ENCODE data around the gene RPL41. TPM values are rescaled to one million over a fixed set of nuclear protein-coding genes. Genes with fewer than 3 reads are reported as not detected.
A peak's percentile ranks its signal among the peaks of the same experiment; 100 is the strongest.

Gene RPL41
- polyA plus RNA-seq, 1 of the 3 experiments (the other 2 are of a cell fraction) = 12,464 TPM

DNA sequence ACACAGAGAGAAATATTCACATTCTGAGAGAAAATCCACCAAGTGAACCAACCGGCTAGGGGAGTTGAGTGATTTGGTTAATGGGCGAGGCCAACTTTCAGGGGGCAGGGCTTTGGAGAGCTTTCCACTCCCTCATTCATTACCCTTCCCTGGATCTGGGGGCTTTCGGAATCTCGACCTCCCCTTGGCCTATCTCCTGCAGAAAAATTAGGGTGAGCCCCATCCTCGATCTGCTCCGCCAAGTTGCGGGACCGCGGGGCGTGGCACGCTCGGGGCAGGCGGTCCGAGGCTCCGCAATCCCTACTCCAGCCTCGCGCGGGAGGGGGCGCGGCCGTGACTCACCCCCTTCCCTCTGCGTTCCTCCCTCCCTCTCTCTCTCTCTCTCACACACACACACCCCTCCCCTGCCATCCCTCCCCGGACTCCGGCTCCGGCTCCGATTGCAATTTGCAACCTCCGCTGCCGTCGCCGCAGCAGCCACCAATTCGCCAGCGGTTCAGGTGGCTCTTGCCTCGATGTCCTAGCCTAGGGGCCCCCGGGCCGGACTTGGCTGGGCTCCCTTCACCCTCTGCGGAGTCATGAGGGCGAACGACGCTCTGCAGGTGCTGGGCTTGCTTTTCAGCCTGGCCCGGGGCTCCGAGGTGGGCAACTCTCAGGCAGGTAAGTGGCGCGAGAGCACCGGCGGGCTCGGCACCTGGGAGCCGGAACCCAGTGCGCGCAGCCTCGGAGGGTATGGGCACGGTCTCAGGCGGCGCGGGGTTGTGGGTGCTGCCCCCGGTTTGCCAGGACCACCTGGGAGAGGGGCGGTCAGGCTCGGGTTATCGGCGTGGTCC, 36.5 kb upstream of the RPL41 start, which contains the start of gene ERBB3:
TSS of gene ERBB3 (plus strand) at position 443 of the 833 bp plus-strand sequence. CDS start at position 579, 136 bp downstream.
- H4K20me1 ChIP-seq (ENCODE audit: insufficient read depth) = no peaks in the 10 kb centered on the region
- peaks cover 0 to 6% of the 10 kb centered on the region in 2 experiments; a peak in 1 of 4 replicates for H3K4me1 ChIP-seq (ENCODE audit: control insufficient read depth in 1 of 2, insufficient read depth in 2 of 2, low read depth in 1 of 2, low read length in 1 of 2)
- no peaks in the 10 kb centered on the region for H3K9me3 ChIP-seq
- H3K36me3 ChIP-seq (replicated peaks in 1 of 2; ENCODE audit: control insufficient read depth in 1 of 2, insufficient read depth in 2 of 2, low read length in 1 of 2) = no peaks in the 10 kb centered on the region
- 9% methylated on average over 52 of the region's 59 CpGs for WGBS (ENCODE audit: low lambda C conversion rate)
- TF ChIP-seq FOSL2 (IDR thresholded peaks at IDR 0.05; ENCODE audit: borderline replicate concordance, low read depth) = peak; percentile 86
- TF ChIP-seq EP300 (IDR thresholded peaks at IDR 0.05; ENCODE audit: borderline replicate concordance in 1 of 2, low read depth in 1 of 2, low read length in 1 of 2) = no peak
- peak; percentile 6; the same call in 1 of the 2 replicates for TF ChIP-seq CTCF (IDR thresholded peaks at IDR 0.05)
- TF ChIP-seq MAX (IDR thresholded peaks at IDR 0.05; ENCODE audit: low read depth) = peak; percentile 69
- 0 out of 2 replicates have a peak, but pooled peaks have one; percentile 63 for TF ChIP-seq SIN3A (IDR thresholded peaks at IDR 0.05; ENCODE audit: borderline replicate concordance, low read depth, low read length)
- H2AFZ ChIP-seq (ENCODE audit: low read depth) = peak within 1 kb of the TSS; percentile 94
- H3K9me2 ChIP-seq = no peaks in the 10 kb centered on the region
- POLR2A ChIA-PET = interaction anchor here (0.6 to 3.2 kb wide), 3 partner anchors 24 to 38 kb away, joined by 3 to 15 read pairs (median 3); partner anchors contain the start of genes PA2G4 and ZC3H10
- H3K9ac ChIP-seq = peak within 1 kb of the TSS; percentile 42; the same call in 1 of the 2 replicates
- peak within 1 kb of the TSS; percentile 36 to 55 for H3K27ac ChIP-seq (ENCODE audit: low read depth in 2 of 2, low read length in 1 of 2)
- peak within 1 kb of the TSS; percentile 53 to 71 for H3K4me3 ChIP-seq (ENCODE audit: low read depth in 2 of 2, low read length in 1 of 2)
- peaks cover 12% of the 10 kb centered on the region for H3F3A ChIP-seq (replicated peaks; ENCODE audit: insufficient read depth)
- DNase-seq = peak; percentile 84
- CTCF ChIA-PET = interaction anchor here (0.8 to 3.4 kb wide), 21 partner anchors 10 to 551 kb away, joined by 3 to 13 read pairs (median 4); partner anchors contain the start of genes SMARCC2 and ZC3H10
- peak within 1 kb of the TSS; percentile 97 for H3K4me2 ChIP-seq
- H3K79me2 ChIP-seq (ENCODE audit: insufficient read depth) = no peaks in the 10 kb centered on the region
- H3K27me3 ChIP-seq (ENCODE audit: insufficient read depth) = no peaks in the 10 kb centered on the region

- peak overlapping the region; percentile 94; the same call in 1 of the 2 replicates for H2AFZ ChIP-seq (ENCODE audit: low read depth)
- no peaks in the 10 kb centered on the region for H3K27me3 ChIP-seq (ENCODE audit: insufficient read depth)
- peaks cover 0 to 6% of the 10 kb centered on the region in 2 experiments; a peak in 1 of 4 replicates for H3K4me1 ChIP-seq (ENCODE audit: control insufficient read depth in 1 of 2, insufficient read depth in 2 of 2, low read depth in 1 of 2, low read length in 1 of 2)
- H3K9me2 ChIP-seq = no peaks in the 10 kb centered on the region
- no peaks in the 10 kb centered on the region for H3K9me3 ChIP-seq
- DNase-seq = no peak
- H3K36me3 ChIP-seq (replicated peaks in 1 of 2; ENCODE audit: control insufficient read depth in 1 of 2, insufficient read depth in 2 of 2, low read length in 1 of 2) = no peaks in the 10 kb centered on the region
- H3F3A ChIP-seq (replicated peaks; ENCODE audit: insufficient read depth) = peaks cover 12% of the 10 kb centered on the region
- no peaks in the 10 kb centered on the region for H3K79me2 ChIP-seq (ENCODE audit: insufficient read depth)
- TF ChIP-seq, protein P1, sequence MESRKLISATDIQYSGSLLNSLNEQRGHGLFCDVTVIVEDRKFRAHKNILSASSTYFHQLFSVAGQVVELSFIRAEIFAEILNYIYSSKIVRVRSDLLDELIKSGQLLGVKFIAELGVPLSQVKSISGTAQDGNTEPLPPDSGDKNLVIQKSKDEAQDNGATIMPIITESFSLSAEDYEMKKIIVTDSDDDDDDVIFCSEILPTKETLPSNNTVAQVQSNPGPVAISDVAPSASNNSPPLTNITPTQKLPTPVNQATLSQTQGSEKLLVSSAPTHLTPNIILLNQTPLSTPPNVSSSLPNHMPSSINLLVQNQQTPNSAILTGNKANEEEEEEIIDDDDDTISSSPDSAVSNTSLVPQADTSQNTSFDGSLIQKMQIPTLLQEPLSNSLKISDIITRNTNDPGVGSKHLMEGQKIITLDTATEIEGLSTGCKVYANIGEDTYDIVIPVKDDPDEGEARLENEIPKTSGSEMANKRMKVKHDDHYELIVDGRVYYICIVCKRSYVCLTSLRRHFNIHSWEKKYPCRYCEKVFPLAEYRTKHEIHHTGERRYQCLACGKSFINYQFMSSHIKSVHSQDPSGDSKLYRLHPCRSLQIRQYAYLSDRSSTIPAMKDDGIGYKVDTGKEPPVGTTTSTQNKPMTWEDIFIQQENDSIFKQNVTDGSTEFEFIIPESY (IDR thresholded peaks at IDR 0.05; ENCODE audit: borderline replicate concordance, low read depth) = no peak
- TF ChIP-seq GATA2 (CRISPR knock-in tag; IDR thresholded peaks at IDR 0.05) (no peak), NFIC (IDR thresholded peaks at IDR 0.05; ENCODE audit: borderline replicate concordance) (no peak), YY1 (IDR thresholded peaks at IDR 0.05; ENCODE audit: low read depth) (no peak), FOXJ3 (CRISPR knock-in tag; IDR thresholded peaks at IDR 0.05) (no peak), USF2 (IDR thresholded peaks at IDR 0.05; ENCODE audit: borderline replicate concordance, low read depth, low read length) (no peak), RXRA (IDR thresholded peaks at IDR 0.05; ENCODE audit: borderline replicate concordance, low read depth) (no peak)
- H3K27ac ChIP-seq (ENCODE audit: low read depth in 2 of 2, low read length in 1 of 2) = no peak overlapping the region
- peak overlapping the region; percentile 97 for H3K4me2 ChIP-seq
- ChIA-PET POLR2A (interaction anchor here (3.2 kb wide), 1 partner anchor 24 kb away, joined by 15 read pairs; the partner anchor contains the start of gene PA2G4), CTCF (interaction anchor here (0.8 to 3.4 kb wide), 11 partner anchors 9 to 442 kb away, joined by 3 to 13 read pairs (median 4); partner anchors contain the start of genes PA2G4, SMARCC2 and ZC3H10)
- peak overlapping the region; percentile 53 to 71; a peak in 2 of 4 replicates for H3K4me3 ChIP-seq (ENCODE audit: low read depth in 2 of 2, low read length in 1 of 2)
- WGBS (ENCODE audit: low lambda C conversion rate) = 72% methylated on average over 11 of the region's 20 CpGs
- H4K20me1 ChIP-seq (ENCODE audit: insufficient read depth) = no peaks in the 10 kb centered on the region
- H3K9ac ChIP-seq = no peak overlapping the region
Observed at GRCh38 chr12:56080556-56081138, 35.8 kb upstream of the RPL41 start.
